ENCODE results near the gene ANGPTL2. TPM values are rescaled to one million over a fixed set of nuclear protein-coding genes. Genes with fewer than 3 reads are reported as not detected.

Gene ANGPTL2
- total RNA-seq, 1 experiment from 2014 or later = 0.08 TPM

DNA sequence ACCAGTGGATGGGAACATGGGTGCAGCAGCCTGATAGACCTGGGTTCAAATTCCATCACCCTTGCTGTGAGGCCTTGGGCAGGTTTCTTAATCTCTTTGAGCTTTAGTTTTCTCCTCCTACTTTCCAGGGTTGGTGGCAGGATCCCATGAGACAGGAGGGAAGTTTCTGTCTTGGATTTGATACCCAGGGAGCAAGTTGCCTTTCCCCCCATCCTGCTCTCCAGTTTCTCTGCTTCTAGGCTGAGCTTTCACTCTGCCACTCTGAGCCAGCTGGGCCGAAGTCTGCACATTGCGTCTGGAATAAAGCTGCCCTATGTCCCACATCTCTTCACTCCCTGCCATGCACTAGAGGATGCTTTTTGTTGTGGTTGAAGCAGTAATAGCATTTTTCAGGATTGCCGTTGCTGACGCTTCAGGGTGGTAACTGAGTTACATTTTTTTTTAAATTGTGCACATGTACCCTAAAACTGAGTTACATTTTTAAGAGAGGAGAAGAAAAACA is 40.5 kb upstream of the ANGPTL2 start:
- CTCF ChIA-PET = no interaction called here
- ATAC-seq = no peak
- H3K27ac ChIP-seq (ENCODE audit: low read length) = no peak overlapping the region

DNA sequence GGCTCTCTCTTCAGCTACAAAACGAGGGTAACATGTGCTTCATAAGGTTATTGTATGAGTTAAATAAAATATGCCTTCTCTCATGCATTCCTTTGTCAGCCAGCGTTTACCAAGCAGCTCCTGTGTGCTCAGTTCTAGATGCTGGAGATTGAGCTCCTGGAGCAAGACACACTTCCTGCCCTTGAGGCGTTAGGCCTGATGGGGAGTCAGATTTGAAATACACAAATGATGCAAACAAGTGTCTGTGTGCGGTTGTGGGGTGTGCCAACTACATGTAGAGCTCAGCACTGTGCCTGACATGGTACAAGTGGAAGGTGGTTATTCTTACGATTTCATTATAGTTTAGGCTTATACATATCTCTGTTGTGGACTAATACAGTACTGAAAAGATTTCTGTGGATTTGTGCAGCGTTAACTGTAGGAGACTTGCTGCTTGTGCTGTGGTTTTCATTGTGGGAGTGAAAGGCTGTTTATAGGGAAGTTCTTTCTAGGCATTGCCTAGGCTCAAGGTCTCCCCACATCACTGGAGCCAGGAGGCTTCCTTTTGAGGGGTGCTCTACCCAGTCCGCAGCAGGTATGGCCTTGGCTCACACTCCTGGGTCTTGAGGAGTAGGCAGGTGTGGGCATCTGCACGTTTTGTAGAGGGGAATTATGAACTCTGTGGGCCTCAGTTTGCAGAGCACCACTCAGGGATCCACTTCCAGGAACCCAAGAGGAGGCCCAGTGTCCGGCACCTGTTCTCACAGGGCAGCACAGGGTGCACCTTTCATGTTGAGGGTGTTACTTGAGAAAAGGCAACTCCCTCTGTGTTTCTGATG is 39.8 kb upstream of the ANGPTL2 start:
- ChIA-PET CTCF (no interaction called here), POLR2A (no interaction called here)
- ATAC-seq = no peak

More for the DNA sequence above, 40.5 kb upstream of the ANGPTL2 start:
- in situ Hi-C loops (cut with HindIII; ENCODE audit: low pct_unique_long_range_greater_than_20kb, low sequenced_read_pairs) (no loop called here), intact Hi-C loops (cut with micrococcal nuclease; ENCODE audit: unreplicated experiment) (no loop called here)
- Histone ChIP-seq H3K4me3 (ENCODE audit: low read depth in 2 of 2, low read length in 2 of 2) (no peak overlapping the region), H3K4me1 (ENCODE audit: control insufficient read depth, insufficient read depth, low read length) (peaks cover 4% of the 10 kb centered on the region; the same call in 1 of the 2 replicates), H3K36me3 (ENCODE audit: control insufficient read depth, insufficient read depth, low read length) (no peaks in the 10 kb centered on the region), H3K27me3 (ENCODE audit: control insufficient read depth, insufficient read depth, low read length) (no peaks in the 10 kb centered on the region), H3K9me3 (ENCODE audit: control insufficient read depth, insufficient read depth, low read depth, low read length) (no peaks in the 10 kb centered on the region)
- BruUV-seq (replicated peaks) = no TSS peak
- TF ChIP-seq, protein P1, sequence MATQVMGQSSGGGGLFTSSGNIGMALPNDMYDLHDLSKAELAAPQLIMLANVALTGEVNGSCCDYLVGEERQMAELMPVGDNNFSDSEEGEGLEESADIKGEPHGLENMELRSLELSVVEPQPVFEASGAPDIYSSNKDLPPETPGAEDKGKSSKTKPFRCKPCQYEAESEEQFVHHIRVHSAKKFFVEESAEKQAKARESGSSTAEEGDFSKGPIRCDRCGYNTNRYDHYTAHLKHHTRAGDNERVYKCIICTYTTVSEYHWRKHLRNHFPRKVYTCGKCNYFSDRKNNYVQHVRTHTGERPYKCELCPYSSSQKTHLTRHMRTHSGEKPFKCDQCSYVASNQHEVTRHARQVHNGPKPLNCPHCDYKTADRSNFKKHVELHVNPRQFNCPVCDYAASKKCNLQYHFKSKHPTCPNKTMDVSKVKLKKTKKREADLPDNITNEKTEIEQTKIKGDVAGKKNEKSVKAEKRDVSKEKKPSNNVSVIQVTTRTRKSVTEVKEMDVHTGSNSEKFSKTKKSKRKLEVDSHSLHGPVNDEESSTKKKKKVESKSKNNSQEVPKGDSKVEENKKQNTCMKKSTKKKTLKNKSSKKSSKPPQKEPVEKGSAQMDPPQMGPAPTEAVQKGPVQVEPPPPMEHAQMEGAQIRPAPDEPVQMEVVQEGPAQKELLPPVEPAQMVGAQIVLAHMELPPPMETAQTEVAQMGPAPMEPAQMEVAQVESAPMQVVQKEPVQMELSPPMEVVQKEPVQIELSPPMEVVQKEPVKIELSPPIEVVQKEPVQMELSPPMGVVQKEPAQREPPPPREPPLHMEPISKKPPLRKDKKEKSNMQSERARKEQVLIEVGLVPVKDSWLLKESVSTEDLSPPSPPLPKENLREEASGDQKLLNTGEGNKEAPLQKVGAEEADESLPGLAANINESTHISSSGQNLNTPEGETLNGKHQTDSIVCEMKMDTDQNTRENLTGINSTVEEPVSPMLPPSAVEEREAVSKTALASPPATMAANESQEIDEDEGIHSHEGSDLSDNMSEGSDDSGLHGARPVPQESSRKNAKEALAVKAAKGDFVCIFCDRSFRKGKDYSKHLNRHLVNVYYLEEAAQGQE (IDR thresholded peaks at IDR 0.05; ENCODE audit: insufficient read depth in 1 of 2, low read depth in 2 of 2, low read length in 1 of 2) = no peak
- TF ChIP-seq, protein P2, sequence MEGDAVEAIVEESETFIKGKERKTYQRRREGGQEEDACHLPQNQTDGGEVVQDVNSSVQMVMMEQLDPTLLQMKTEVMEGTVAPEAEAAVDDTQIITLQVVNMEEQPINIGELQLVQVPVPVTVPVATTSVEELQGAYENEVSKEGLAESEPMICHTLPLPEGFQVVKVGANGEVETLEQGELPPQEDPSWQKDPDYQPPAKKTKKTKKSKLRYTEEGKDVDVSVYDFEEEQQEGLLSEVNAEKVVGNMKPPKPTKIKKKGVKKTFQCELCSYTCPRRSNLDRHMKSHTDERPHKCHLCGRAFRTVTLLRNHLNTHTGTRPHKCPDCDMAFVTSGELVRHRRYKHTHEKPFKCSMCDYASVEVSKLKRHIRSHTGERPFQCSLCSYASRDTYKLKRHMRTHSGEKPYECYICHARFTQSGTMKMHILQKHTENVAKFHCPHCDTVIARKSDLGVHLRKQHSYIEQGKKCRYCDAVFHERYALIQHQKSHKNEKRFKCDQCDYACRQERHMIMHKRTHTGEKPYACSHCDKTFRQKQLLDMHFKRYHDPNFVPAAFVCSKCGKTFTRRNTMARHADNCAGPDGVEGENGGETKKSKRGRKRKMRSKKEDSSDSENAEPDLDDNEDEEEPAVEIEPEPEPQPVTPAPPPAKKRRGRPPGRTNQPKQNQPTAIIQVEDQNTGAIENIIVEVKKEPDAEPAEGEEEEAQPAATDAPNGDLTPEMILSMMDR (IDR thresholded peaks at IDR 0.05) = no peak
- POLR2A ChIA-PET = no interaction called here
- no peak for DNase-seq (ENCODE audit: low read depth, low spot score)

More for the DNA sequence above, 39.8 kb upstream of the ANGPTL2 start:
- BruUV-seq (replicated peaks) = no TSS peak
- peaks cover 4% of the 10 kb centered on the region; the same call in 1 of the 2 replicates for H3K4me1 ChIP-seq (ENCODE audit: control insufficient read depth, insufficient read depth, low read length)
- H3K4me3 ChIP-seq (ENCODE audit: low read depth in 2 of 2, low read length in 2 of 2) = no peak overlapping the region
- no peaks in the 10 kb centered on the region for H3K36me3 ChIP-seq (ENCODE audit: control insufficient read depth, insufficient read depth, low read length)
- H3K9me3 ChIP-seq (ENCODE audit: control insufficient read depth, insufficient read depth, low read depth, low read length) = no peaks in the 10 kb centered on the region
- no peaks in the 10 kb centered on the region for H3K27me3 ChIP-seq (ENCODE audit: control insufficient read depth, insufficient read depth, low read length)
- in situ Hi-C loops (cut with HindIII; ENCODE audit: low pct_unique_long_range_greater_than_20kb, low sequenced_read_pairs) = no loop called here
- DNase-seq (ENCODE audit: low read depth, low spot score) = no peak
- intact Hi-C loops (cut with micrococcal nuclease; ENCODE audit: unreplicated experiment) = no loop called here
- TF ChIP-seq, protein P2 (IDR thresholded peaks at IDR 0.05) = no peak
- TF ChIP-seq, protein P1 (IDR thresholded peaks at IDR 0.05; ENCODE audit: insufficient read depth in 1 of 2, low read depth in 2 of 2, low read length in 1 of 2) = no peak
- no peak for TF ChIP-seq POLR2AphosphoS5 (IDR thresholded peaks at IDR 0.05; ENCODE audit: low read depth, low read length)
- TF ChIP-seq TCF7L2 (IDR thresholded peaks at IDR 0.05; ENCODE audit: low read depth, low read length) = no peak
- no peak for TF ChIP-seq SIN3A (IDR thresholded peaks at IDR 0.05; ENCODE audit: borderline replicate concordance, insufficient read depth, low read depth, low read length)
- no peak overlapping the region for H3K27ac ChIP-seq (ENCODE audit: low read length)

Measured in Panc1 (cell line).